OCI-LY7 (cell line): Measurements from ENCODE around the gene MYBPC2.

Source experiments
- EZH2phosphoT487 ChIP-seq: fragments of 200-600 bp; sonication (generic); IDR thresholded peaks from 2 replicates; pipeline ENCODE4 v1.6.1; 2018; ENCODE audit warnings: low read depth, borderline replicate concordance, mild to moderate bottlenecking, mixed run types, antibody characterized with exemption, low read length, moderate library complexity, mixed read lengths
- TF ChIP-seq, protein P1 (sequence below): fragments of 200-600 bp; sonication (generic); conservative IDR thresholded peaks from 2 replicates; pipeline ENCODE4 v1.5.1; 2014; ENCODE audit warnings: mild to moderate bottlenecking, antibody characterized with exemption, low read length, moderate library complexity, mixed read lengths

DNA sequence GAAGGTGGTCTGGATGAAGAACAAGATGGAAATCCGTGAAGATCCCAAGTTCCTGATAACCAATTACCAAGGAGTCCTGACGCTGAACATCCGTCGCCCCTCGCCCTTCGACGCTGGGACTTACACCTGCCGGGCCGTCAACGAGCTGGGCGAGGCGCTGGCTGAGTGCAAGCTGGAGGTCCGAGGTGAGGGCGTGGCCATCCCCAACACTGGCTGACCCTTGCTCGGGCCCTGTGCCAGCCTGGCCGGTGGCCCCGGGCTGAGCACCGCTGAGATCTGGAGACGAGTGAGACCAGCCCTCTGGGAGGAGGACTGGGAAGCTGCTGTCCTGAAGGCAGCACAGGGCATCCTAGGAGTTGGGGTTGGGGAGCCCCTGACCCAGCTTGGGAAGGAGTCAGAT lies 31.7 kb downstream of the MYBPC2 start:
- TF ChIP-seq, protein P1, sequence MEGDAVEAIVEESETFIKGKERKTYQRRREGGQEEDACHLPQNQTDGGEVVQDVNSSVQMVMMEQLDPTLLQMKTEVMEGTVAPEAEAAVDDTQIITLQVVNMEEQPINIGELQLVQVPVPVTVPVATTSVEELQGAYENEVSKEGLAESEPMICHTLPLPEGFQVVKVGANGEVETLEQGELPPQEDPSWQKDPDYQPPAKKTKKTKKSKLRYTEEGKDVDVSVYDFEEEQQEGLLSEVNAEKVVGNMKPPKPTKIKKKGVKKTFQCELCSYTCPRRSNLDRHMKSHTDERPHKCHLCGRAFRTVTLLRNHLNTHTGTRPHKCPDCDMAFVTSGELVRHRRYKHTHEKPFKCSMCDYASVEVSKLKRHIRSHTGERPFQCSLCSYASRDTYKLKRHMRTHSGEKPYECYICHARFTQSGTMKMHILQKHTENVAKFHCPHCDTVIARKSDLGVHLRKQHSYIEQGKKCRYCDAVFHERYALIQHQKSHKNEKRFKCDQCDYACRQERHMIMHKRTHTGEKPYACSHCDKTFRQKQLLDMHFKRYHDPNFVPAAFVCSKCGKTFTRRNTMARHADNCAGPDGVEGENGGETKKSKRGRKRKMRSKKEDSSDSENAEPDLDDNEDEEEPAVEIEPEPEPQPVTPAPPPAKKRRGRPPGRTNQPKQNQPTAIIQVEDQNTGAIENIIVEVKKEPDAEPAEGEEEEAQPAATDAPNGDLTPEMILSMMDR = no peak
- TF ChIP-seq EZH2phosphoT487 = no peak
